HFF-Myc (cell line): Measurements from ENCODE around the gene ZDHHC8.

Experiments used
- DNase-seq: peaks from one replicate; pipeline ENCODE4 v3.0.0-alpha.2; 2011; ENCODE audit warnings: low read depth; ENCODE audit errors: extremely low read depth
- H3K4me3 ChIP-seq: replicated peaks from 2 replicates; pipeline ENCODE4 v1.5.1; 2011; ENCODE audit warnings: low read depth, mild to moderate bottlenecking, control low read depth, low read length
- CTCF ChIP-seq: IDR thresholded peaks from 2 replicates; pipeline ENCODE4 v1.5.1; 2012; ENCODE audit warnings: mild to moderate bottlenecking, low read depth, low read length, control low read depth; ENCODE audit errors: missing control alignments

Gene ZDHHC8

GRCh38 chr22:20148414-20148813 lies 16.8 kb downstream of the ZDHHC8 start:
- DNase-seq = no peak

GRCh38 chr22:20149257-20150250 lies 17.9 kb downstream of the ZDHHC8 start:
- H3K4me3 ChIP-seq = no peak overlapping the region
- DNase-seq = no peak
- no peak for TF ChIP-seq CTCF

More at GRCh38 chr22:20148414-20148813, 16.8 kb downstream of the ZDHHC8 start:
- no peak overlapping the region for H3K4me3 ChIP-seq
- TF ChIP-seq CTCF = no peak

GRCh38 chr22:20150381-20151275 lies 19.0 kb downstream of the ZDHHC8 start, which contains the start of gene CCDC188:
Gene CCDC188 (minus strand): TSS chr22:20151055. CDS start chr22:20150986, 69 bp downstream.
- H3K4me3 ChIP-seq = no peak within 1 kb of the TSS
- no peak for TF ChIP-seq CTCF

GRCh38 chr22:20151276-20151588 lies 19.6 kb downstream of the ZDHHC8 start:
- no peak for TF ChIP-seq CTCF
- no peak for DNase-seq
- H3K4me3 ChIP-seq = no peak overlapping the region

More at GRCh38 chr22:20150381-20151275, 19.0 kb downstream of the ZDHHC8 start, which contains the start of gene CCDC188:
- DNase-seq = no peak

- DNase-seq = no peak
- no peak overlapping the region for H3K4me3 ChIP-seq
- no peak for TF ChIP-seq CTCF
These were observed 20.9 kb downstream of the ZDHHC8 start for GRCh38 chr22:20152464-20152890.

- DNase-seq = no peak
- no peak for TF ChIP-seq CTCF
- no peak overlapping the region for H3K4me3 ChIP-seq
These were observed 22.3 kb downstream of the ZDHHC8 start for GRCh38 chr22:20153945-20154344.
